ENCODE measurements around the gene MAP3K8.

MAP3K8 gene

DNA sequence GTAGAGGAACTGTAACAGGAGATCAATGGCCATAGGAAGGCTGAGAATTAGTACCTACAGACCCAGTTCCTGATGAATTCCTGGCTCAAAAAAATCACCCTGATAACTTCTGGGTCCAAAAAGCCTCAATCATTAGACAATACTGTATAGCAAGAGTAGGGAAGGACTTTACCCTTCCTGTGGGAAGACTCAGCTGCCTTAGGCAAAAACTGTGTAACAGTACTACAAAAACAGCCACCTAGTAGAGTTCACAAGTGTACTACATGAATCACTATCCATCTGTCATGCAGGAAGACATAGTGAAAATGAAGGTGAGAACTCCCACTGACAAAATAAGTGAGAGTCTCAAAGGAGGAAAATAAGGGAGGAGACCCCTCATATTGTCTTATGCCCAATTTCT is 47.6 kb downstream of the MAP3K8 start:
- no peak for DNase-seq (ENCODE audit: insufficient read length, low spot score)

DNA sequence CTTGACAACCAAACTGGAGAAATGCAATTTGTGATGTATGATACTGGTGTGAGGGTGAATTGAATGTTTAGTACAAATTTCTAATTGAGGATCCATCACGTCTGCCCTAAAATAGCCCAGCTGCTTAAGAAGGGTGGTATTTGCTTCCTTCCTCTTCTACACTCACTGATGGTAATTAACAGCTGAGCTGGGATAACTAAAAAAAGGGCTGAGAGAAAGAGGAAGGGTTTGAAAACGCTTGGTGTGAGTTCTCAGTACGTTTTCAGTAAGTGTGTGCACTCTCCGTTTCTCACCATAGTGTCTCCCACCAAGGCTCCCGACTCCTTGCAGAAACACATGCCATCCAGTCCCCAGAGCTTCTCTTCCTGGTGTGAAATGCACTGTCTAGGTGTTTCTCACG is 54.3 kb downstream of the MAP3K8 start:
- FAIRE-seq (no peak), DNase-seq (ENCODE audit: insufficient read length, low spot score) (no peak)

More for the DNA sequence above, 47.6 kb downstream of the MAP3K8 start:
- FAIRE-seq, result no peak

DNA sequence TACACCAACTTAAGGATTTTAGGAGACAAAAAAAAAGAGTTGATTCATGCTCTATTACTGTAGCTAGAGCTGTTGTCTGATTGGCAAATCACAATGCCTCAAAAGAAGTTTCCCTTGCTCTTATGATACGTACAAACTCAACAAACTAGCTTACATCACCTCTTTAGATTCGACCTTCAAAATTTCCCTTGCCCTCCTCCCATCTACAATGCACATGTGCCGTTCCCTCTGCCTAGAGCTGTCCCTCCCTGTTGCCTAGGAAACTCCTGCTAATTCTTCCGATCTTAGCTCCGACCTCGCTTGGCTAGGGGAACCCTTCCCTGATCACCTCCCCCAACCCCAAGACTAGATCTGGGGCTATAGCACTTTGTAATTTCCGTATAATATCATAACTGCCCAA is 55.4 kb downstream of the MAP3K8 start:
- DNase-seq (ENCODE audit: insufficient read length, low spot score) (no peak), FAIRE-seq (no peak)

DNA sequence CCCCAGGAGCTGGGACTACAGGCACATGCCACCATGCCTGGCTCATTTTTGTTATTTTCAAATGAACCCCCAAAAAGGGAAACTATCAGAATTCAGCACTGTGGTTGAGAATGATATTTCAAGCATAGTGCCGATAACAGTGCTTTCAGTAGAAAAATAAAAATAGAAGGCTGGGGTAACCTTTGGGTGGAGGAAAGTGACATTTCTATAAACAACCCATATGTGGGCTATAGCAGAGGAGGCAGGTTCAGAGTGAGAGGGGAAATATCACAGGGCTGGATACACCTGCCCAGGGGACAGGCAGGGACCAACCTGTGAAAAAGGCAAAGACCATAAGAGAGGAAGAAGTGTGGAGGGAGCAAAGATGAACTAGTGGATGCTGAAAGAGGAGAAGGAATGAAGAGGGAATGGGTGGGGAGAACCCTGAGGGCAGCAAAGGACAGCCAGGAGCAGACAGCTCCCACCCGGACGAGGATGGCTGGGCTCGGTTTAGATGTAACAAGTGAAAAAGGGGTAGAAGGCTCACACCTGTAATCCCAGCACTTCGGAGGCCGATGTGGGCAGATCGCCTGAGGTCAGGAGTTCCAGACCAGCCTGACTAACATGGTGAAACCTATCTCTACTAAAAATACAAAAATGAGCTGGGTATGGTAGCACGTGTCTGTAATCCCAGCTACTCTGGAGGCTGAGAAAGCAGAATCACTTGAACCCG is 56.5 kb downstream of the MAP3K8 start:
- FAIRE-seq (no peak), DNase-seq (ENCODE audit: insufficient read length, low spot score) (no peak)

DNA sequence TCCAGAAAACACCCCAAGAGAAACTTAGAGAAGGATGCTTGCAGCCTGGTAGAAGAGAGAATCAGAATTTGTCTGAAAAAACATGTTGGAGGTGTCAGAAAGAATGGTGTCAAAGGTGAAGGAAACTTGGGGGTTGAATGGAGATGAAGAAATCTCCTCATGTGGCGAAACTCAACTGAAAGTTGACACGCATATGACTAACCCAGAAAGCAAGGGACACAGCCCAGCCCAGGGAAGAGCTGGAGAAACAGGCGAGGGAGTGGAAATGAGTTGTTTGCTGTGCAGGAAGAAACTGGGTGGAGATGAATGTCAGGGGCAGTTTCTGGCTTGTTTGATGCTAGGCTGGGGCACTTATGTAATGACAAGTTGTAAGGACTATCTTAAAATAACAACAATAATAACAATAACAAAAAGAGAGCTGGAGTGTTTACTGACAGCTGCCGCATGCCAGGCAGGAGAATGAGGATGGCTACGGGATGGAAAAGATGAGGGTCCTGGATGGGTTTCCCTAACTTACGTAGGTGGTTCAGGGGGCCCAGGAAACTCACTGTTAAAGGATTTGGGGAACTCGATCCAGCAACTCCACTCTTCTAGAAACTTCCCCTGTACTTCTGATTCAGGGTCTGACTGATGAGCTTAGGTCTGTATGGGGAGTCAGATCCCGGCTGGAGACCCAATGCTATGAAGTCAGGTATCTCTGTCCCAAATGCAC is 57.4 kb downstream of the MAP3K8 start:
- FAIRE-seq (no peak), DNase-seq (ENCODE audit: insufficient read length, low spot score) (no peak)

DNA sequence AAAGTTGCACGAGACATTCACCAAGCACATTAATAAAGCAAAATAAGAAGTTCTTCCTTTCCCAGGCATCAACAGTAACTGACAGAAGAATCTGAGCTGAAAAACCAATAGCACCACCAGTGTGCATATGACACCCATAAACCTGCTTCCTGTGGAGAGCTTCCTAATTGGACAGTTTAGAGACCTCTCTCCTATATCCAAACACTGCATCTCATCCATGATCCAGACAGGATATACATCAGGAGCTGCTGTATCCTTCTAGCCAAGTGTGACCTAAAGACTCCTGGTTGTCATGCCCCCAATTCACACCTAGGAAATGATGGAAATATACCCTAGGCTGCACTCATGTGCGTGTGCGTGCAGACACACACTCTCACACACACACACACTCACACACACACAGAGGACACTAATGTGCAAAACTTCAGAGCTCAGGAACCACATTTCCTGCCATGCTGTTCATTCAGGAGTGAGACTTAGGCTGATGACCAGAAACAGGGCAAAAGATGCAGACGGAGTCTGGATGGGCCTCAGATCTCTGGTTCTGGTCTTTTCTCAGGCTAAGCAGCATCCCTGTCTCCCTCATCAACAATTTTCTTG is 58.0 kb downstream of the MAP3K8 start:
- FAIRE-seq (no peak), DNase-seq (ENCODE audit: insufficient read length, low spot score) (no peak)

DNA sequence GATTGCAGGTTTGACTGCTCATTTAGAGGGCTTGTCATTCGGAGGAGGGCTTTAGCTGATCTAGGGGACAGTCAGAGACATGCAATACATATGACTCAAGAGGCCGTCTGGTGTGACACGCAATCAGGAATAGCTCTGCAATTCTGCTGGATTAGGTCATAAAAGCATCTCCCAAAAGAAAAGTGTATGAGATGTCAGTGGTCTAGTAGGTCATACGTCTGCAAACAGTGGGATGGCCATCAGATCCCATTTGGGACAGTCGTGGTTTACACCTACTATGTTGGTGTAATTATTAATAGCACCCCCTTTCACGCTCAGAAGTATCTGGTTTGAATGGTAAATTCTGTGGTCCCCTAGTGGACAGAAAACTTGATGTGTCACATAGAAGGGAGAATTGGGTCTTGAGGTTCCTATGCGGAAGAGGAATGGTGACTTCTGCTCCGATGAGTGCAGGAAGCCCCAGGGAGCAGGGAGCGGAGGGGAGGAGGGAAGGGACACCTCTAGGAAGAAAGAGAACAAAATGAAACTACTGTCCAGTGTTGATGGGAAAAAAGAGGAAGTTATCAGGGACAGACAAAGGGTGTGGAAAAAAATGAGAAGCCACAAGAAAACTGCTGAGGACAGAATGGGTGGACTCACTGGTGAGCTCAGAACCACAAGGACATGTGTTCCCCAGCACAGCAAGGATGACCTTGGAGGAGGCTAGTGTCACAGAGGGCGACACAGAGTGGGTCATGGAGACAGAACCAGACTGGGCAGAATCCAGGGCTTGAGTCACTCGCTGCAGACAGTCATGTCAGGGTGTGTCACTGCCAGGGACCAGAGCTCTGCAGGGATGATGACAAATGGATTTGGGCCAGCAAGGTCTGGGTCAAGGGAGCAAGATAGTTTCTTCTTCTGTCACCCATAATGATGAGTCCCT is 59.9 kb downstream of the MAP3K8 start:
- no peak for FAIRE-seq
- DNase-seq (ENCODE audit: insufficient read length, low spot score), result no peak

DNA sequence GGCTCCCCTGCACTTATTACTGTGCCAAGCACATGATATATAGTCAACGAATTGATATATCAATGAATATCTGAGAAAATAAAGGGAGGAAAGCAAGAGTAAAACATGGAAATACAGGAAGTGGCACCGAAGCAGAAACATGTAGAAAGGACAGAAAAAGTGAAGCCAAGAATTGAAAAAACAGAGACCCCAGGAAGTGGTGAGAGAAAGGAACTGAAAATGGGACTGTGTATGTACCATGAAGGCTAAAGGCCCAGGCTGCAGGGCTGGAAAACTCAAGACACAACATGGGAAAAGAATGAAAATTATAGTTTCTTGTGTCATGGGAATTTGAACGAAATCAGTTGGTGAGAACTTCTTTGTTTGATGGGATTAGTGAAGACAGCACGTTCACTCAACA is 60.6 kb downstream of the MAP3K8 start:
- FAIRE-seq, result no peak
- no peak for DNase-seq (ENCODE audit: insufficient read length, low spot score)

DNA sequence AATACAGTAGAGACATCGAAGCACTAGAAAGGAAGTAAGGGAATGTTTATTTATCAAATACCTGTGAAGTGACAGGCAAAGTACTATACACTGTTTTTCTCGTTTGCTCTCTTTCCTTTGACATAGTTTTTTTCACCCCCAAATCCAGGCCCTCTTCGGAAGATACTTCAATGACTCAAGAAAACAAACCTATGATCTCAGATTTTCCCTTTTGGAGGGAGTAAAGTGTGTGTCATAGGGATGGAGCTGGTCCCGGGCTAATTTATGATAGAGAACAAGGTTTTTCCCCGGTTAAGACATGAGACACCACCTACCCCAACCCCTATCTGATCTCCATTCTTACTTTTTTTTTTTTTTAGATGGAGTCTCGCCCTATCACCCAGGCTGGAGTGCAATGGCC is 61.7 kb downstream of the MAP3K8 start:
- FAIRE-seq (no peak), DNase-seq (ENCODE audit: insufficient read length, low spot score) (no peak)

DNA sequence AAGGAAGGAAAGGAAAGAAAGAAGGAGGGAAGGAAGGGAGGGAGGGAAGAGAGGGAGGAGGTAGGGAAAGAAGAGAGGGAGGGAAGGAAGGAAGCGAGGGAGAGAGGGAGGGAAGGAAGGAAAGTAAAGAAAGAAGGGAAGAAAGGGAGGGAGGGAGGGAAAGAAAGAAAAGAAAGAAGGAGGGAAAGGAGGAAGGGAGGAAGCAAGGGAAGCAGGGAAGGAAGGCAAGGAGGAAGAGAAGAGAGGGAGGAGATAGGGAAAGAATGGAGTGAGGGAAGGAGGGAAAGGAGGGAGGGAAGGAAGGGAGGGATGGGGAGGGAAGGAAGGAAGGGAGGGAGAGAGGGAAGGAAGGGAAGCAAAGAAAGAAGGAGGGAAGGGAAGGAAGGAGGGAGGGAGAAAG is 65.8 kb downstream of the MAP3K8 start:
- no peak for FAIRE-seq

DNA sequence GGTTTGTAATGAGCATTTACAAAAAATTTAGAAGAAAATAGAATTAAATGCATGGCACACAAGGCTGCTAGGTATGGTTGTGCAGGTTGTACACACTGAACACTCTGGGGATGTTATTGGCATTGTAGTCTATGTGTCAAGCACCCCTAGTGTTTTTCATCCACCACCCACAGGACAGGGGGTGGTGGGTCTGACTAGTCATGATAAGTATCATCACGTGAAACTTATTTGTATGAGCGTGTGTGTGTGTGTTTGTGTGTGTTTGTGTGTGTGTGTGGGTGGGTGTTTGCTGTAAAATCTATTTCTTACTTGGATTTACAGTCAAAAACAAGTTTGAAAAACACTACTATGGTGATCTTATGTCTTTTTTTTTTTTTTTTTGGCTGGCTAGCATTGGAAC is 66.5 kb downstream of the MAP3K8 start:
- DNase-seq (ENCODE audit: insufficient read length, low spot score) (no peak), FAIRE-seq (no peak)

More for the DNA sequence above, 65.8 kb downstream of the MAP3K8 start:
- no peak for DNase-seq (ENCODE audit: insufficient read length, low spot score)

DNA sequence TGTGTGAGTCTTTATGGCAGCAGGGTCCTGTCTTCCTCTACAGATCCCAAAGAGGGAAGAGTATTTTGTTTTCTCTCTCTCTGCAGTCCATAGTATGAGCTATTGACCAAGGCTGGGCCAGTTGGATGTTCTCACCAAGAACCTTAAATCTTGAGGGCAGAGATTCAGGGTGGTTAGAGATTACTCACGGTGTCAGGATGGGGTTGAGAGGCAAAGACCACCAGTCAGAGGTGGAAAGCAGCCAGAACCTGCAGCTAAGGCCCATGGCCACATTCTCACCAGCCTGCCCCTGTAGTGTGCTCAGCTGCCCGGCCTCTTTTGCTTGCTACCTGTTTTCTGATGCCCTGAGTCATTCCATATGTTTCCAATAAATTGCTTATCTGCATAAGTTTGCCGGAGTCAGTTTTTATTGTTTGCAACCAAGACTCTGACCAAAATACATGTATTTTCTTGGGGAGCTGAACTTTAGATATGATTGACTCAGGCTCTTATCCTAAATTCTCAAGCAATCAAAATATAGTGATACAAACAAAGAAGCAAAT is 67.0 kb downstream of the MAP3K8 start:
- no peak for DNase-seq (ENCODE audit: insufficient read length, low spot score)
- FAIRE-seq, result no peak

DNA sequence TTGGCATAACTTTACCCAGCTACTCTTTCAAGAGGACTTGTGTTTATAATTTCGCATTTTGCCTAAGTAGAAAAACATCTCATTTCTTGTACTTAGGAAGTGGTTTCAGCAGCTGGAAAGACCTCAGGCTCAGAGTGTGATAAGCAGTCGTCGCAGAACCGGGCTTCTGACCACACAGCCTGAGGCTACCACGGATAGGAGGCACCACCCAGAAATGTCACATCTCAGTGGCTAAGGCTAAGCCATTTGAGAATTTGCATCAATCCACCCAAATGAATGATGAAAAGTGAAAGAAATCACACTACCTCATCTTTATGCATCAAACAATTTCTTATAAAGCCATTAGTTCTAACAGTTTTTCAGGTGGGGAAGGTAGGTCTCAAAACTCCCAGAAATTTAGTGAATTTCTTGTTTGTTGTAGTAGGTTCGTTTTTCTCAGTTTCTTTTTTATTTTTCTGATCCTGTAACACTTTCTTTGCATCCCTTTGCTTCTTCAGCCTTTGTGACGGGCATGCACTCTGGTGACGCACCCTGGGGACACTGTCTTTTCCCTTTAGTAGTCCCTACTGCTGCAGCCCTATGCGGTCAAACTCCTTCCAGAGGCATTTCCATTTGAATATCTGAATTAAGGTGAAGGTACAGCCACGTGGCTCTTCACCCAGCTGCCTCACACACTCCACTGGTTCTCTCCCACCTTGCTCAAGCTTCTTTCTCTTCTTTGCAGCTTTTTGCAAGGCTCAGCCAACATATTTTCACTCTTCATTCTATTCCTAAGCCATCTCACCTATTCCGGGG is 68.5 kb downstream of the MAP3K8 start:
- FAIRE-seq (no peak), DNase-seq (ENCODE audit: insufficient read length, low spot score) (peak; percentile 31)

DNA sequence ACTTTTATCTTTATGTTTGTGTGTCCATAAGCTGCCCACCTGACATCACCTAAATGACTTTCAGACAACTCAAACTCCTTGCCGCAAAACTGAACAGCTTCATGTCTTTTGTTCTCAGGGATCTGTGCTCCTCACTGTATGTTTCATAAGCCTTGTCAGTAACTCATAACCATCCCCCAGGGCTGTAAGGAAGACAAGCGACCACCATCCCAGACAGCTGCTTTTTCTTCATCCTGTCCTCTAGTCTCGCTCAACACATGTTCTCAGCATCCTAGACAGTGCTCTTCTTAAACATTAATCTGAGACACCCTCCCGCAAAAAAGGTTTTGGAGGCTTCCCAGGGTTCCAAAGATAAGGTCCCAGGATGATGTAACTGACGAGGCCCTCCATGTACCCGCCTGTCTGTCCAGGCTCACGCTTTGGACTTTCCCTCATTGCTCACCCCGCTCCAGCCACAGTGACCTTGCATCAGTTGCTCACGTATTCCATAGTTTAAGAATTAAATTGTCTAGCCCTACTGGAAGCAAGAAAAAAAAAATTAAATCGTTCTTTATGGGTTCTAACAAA is 69.8 kb downstream of the MAP3K8 start:
- FAIRE-seq (no peak), DNase-seq (ENCODE audit: insufficient read length, low spot score) (no peak)

DNA sequence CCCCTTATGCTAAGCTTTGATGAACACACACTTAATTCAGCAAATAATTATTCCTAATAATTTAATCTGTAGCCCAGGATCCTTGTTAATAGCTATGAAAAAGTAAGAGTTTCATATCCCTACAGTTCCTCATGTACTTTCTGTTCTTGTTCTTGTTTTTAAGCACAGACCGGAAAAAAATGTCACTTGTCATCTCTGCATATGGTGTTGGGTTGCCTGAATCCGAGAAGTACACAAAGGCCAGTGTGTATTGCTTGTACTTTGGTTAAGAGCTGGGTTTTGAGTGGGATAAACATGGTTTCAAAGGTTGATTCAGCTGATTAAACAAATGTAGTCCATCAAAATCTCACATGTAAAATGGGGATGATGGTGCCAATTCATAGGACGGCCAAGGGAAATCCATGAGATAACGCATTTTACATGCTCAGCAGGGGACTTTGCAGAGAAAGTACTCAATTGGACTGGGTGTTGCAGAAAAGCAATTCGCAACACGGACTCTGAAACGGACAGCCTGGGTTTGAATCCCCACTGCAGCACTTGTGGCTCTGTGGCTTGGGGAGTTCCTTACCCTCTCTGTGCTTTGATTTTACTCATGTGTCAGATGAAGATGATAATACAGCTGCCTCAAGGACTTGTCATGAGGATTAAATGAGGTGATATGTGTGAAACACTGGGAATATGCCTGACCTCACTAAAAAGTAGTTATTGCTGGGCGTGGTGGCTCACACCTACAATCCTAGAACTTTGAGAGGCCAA is 71.7 kb downstream of the MAP3K8 start:
- DNase-seq (ENCODE audit: insufficient read length, low spot score) (no peak), FAIRE-seq (no peak)

DNA sequence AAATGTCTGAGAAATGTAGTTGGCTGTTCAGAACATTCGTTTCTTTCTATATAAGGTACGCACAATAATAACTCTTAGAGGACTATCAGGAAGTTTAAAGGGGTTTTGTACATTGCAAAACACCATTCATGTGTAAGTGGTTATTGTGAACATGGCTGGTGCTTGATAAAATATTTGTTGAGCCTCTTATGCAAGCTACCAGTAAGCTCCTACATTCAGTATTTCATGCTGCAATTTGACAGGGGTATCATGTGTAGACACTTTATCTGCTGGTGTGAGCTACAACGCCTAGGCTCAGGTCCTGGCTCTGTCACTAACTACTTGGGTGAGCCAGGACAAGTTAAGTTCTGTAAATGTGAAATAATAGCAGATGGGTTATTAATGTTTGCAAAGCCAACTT is 75.5 kb downstream of the MAP3K8 start:
- no peak for FAIRE-seq

DNA sequence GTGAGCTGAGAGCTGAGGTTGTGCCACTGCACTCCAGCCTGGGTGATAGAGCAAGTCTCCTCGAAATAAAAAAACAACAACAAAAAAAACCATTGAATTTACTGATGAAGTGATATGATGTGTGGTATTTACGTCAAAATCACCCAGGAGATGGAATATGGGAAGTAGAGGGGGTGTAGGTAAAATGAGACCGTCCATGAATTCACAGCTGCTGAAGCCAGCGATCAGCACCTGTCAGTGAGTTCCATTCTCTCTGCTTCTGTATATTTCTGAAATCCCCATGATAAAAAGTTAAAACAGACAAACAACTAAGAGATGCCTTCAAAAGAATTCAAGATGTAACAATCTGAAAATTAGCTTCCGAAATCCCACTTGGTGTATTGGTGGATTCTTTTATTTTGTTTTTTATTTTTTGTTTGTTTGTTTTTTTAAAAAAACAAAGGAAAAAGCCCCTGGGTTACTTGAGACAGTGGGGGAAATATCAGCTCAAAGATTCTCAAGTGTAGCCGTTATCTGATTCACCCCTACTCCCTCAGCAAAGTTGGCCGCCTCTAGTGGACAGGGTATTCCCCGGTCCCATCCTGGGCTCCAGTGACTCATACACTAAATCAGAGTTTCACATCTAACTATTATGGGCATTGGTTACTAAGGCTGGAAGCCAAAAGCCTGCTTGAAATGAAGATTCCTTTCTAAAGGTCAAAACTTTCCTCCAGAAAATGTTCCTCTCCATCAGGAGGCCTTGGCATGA is 76.4 kb downstream of the MAP3K8 start:
- FAIRE-seq (no peak), DNase-seq (ENCODE audit: insufficient read length, low spot score) (peak; percentile 72)

More for the DNA sequence above, 75.5 kb downstream of the MAP3K8 start:
- DNase-seq (ENCODE audit: insufficient read length, low spot score), result no peak
